HCT116 (cell line): ENCODE measurements around the gene CIT. TPM values are rescaled to one million over a fixed set of nuclear protein-coding genes. Genes with fewer than 3 reads are reported as not detected.

Source experiments
- ATAC-seq: fragments of 200-7000 bp; cut with Tn5 transposase; 2 replicates; pipeline ENCODE4 v1.9.1; 2020; ENCODE audit warnings: mild to moderate bottlenecking, moderate library complexity
- BruUV-seq: library from RNA; stranded (reverse); fragments of 400-500 nt; replicated peaks from 2 replicates; lab custom pipeline; 2021; lab: Mats Ljungman, UMichigan
- CTCF ChIA-PET: fragments of 300-600 bp; sonication (Branson Sonifier 250); formaldehyde crosslinking; loops from one replicate; lab custom pipeline; 2021; ENCODE audit warnings: antibody characterized with exemption; lab: Charles Lee
- POLR2A ChIA-PET: fragments of 300-600, 350-600 bp; sonication (Branson Sonifier 250); formaldehyde crosslinking; loops from one replicate; lab custom pipeline; 2021; ENCODE audit warnings: antibody characterized with exemption; lab: Charles Lee
- RAD21 ChIA-PET, 2 experiments: fragments of 300-600 bp; sonication (Branson Sonifier 250); formaldehyde crosslinking; loops; one replicate each; lab custom pipeline; 2023; ENCODE audit warnings: low total read pairs in 2 of 2; ENCODE audit not compliant: uncharacterized antibody in 2 of 2, unreplicated experiment in 2 of 2, low non-redundant PET in 1 of 2; lab: Charles Lee
- DNase-seq: peaks from one replicate; pipeline ENCODE4 v3.0.0-alpha.2; 2010; ENCODE audit warnings: low read depth, low spot score
- H2AFZ ChIP-seq: fragments of 200-600 bp; shearing (Covaris generic), sonication (generic); 2 replicates; pipeline ENCODE4 v1.6.1; 2017; ENCODE audit warnings: low read depth, mixed run types, mixed read lengths, antibody characterized with exemption, low read length; ENCODE audit not compliant: poor library complexity, severe bottlenecking
- H3K27ac ChIP-seq: 2 replicates; pipeline ENCODE4 v1.5.1; 2012; ENCODE audit warnings: low read depth, low read length
- H3K27me3 ChIP-seq: fragments of 200-600 bp; sonication (generic); 2 replicates; pipeline ENCODE4 v1.6.1; 2016; ENCODE audit warnings: mixed run types, low read length, mixed read lengths; ENCODE audit not compliant: insufficient read depth
- H3K36me3 ChIP-seq, 2 experiments: fragments of 200-500 bp in 1 of 2; fragments of 200-600 bp in 1 of 2; sonication (Bioruptor generic) in 1 of 2; sonication (generic) in 1 of 2; 2 replicates each; pipeline versions ENCODE4 v1.5.1 to v1.6.1; 2014 to 2016; ENCODE audit warnings: low read length in 2 of 2, inconsistent platforms in 1 of 2, mixed read lengths in 1 of 2, mixed run types in 1 of 2; ENCODE audit not compliant: insufficient read depth in 2 of 2, control insufficient read depth in 1 of 2
- H3K4me1 ChIP-seq, 2 experiments: fragments of 200-600 bp in 1 of 2; sonication (generic) in 1 of 2; 2 replicates each; pipeline versions ENCODE4 v1.5.1 to v1.6.1; 2012 to 2017; ENCODE audit warnings: low read length in 2 of 2, inconsistent platforms in 1 of 2, mild to moderate bottlenecking in 1 of 2, mixed read lengths in 1 of 2, mixed run types in 1 of 2, moderate library complexity in 1 of 2; ENCODE audit not compliant: insufficient read depth in 2 of 2, control insufficient read depth in 1 of 2
- H3K4me2 ChIP-seq: fragments of 200-600 bp; sonication (generic); 2 replicates; pipeline ENCODE4 v1.6.1; 2017; ENCODE audit warnings: mixed run types, low read length, mixed read lengths
- H3K4me3 ChIP-seq, 2 experiments: fragments of 200-600 bp in 1 of 2; sonication (generic) in 1 of 2; replicated peaks in 1 of 2; 2 replicates each; pipeline ENCODE4 v1.5.1; 2011 to 2016; ENCODE audit warnings: low read length in 2 of 2, control low read depth in 1 of 2, low read depth in 1 of 2, mild to moderate bottlenecking in 1 of 2, mixed read lengths in 1 of 2, mixed run types in 1 of 2
- H3K79me2 ChIP-seq: fragments of 200-600 bp; sonication (generic); 2 replicates; pipeline ENCODE4 v1.6.1; 2017; ENCODE audit warnings: mild to moderate bottlenecking, mixed run types, low read length, moderate library complexity, mixed read lengths; ENCODE audit not compliant: insufficient read depth
- H3K9ac ChIP-seq: fragments of 200-600 bp; sonication (generic); 2 replicates; pipeline ENCODE4 v1.6.1; 2016; ENCODE audit warnings: low read length, mixed read lengths
- H3K9me2 ChIP-seq: fragments of 200-600 bp; sonication (generic), shearing (Covaris generic); 2 replicates; pipeline ENCODE4 v1.6.1; 2017; ENCODE audit warnings: mixed run types, mild to moderate bottlenecking, moderate library complexity; ENCODE audit not compliant: insufficient read depth
- H3K9me3 ChIP-seq, 2 experiments: fragments of 200-500 bp in 1 of 2; fragments of 200-600 bp in 1 of 2; sonication (Bioruptor generic) in 1 of 2; sonication (generic) in 1 of 2; 2 replicates each; pipeline ENCODE4 v1.6.1; 2014 to 2017; ENCODE audit warnings: low read length in 2 of 2, mixed read lengths in 2 of 2, inconsistent platforms in 1 of 2, low read depth in 1 of 2, mild to moderate bottlenecking in 1 of 2, mixed run types in 1 of 2, moderate library complexity in 1 of 2; ENCODE audit not compliant: control insufficient read depth in 1 of 2, insufficient read depth in 1 of 2
- H4K20me1 ChIP-seq: fragments of 200-600 bp; sonication (generic), shearing (Covaris generic); 2 replicates; pipeline ENCODE4 v1.6.1; 2017; ENCODE audit warnings: mixed run types, mild to moderate bottlenecking, moderate library complexity; ENCODE audit not compliant: insufficient read depth
- CEBPB ChIP-seq: IDR thresholded peaks from 2 replicates; pipeline ENCODE4 v1.6.1; 2012; ENCODE audit warnings: low read depth
- EGR1 ChIP-seq: IDR thresholded peaks from 2 replicates; pipeline ENCODE4 v1.6.1; 2012; ENCODE audit warnings: low read depth
- ELF1 ChIP-seq: IDR thresholded peaks from 2 replicates; pipeline ENCODE4 v1.6.1; 2012; ENCODE audit warnings: low read depth, borderline replicate concordance
- EZH2 ChIP-seq: fragments of 200-600 bp; sonication (generic); IDR thresholded peaks from 2 replicates; pipeline ENCODE4 v1.6.1; 2017; ENCODE audit warnings: antibody characterized with exemption, mixed run types
- EZH2phosphoT487 ChIP-seq: fragments of 200-600 bp; IDR thresholded peaks from 2 replicates; pipeline ENCODE4 v1.6.1; 2018; ENCODE audit warnings: antibody characterized with exemption, borderline replicate concordance
- POLR2A ChIP-seq: IDR thresholded peaks from 2 replicates; pipeline ENCODE4 v1.7.0; 2011; ENCODE audit warnings: borderline replicate concordance; ENCODE audit not compliant: insufficient read depth, insufficient read length; ENCODE audit errors: extremely low read depth
- POLR2AphosphoS5 ChIP-seq: IDR thresholded peaks from 2 replicates; pipeline ENCODE4 v1.6.1; 2011; ENCODE audit warnings: mild to moderate bottlenecking, low read depth, low read length, moderate library complexity
- TCF7L2 ChIP-seq: IDR thresholded peaks from 2 replicates; pipeline ENCODE4 v1.7.0; 2011; ENCODE audit warnings: borderline replicate concordance, inconsistent platforms; ENCODE audit not compliant: insufficient read depth, insufficient read length; ENCODE audit errors: extremely low read depth
- ZNF274 ChIP-seq: fragments of 200-500 bp; sonication (Bioruptor generic); IDR thresholded peaks from 2 replicates; pipeline ENCODE4 v1.6.1; 2014; ENCODE audit warnings: mild to moderate bottlenecking, low read depth, low read length, inconsistent platforms
- intact Hi-C: fragments of 100-400 bp; cut with micrococcal nuclease; formaldehyde crosslinking; loops from 2 replicates; pipeline ENCODE4 v1.10.0; 2022
- total RNA-seq: library from RNA; stranded (reverse); gene quantifications from one replicate; pipeline ENCODE4 v1.2.1, GENCODE V29; 2021; ENCODE audit not compliant: unreplicated experiment
- TF ChIP-seq, protein P1 (sequence below): IDR thresholded peaks from 2 replicates; pipeline ENCODE4 v1.6.1; 2012; ENCODE audit warnings: low read depth

The CIT gene
- total RNA-seq, 1 experiment from 2014 or later, result 54.2 TPM

- H3K9me2 ChIP-seq, result no peaks in the 10 kb centered on the region
- no peak for ATAC-seq
- no TSS peak for BruUV-seq
- peaks cover 15% of the 10 kb centered on the region in 2 experiments for H3K36me3 ChIP-seq
- TF ChIP-seq EGR1 (no peak), CEBPB (no peak), EZH2phosphoT487 (no peak), TCF7L2 (no peak), POLR2AphosphoS5 (no peak), ELF1 (no peak), POLR2A (no peak), EZH2 (no peak), ZNF274 (no peak)
- TF ChIP-seq, protein P1, sequence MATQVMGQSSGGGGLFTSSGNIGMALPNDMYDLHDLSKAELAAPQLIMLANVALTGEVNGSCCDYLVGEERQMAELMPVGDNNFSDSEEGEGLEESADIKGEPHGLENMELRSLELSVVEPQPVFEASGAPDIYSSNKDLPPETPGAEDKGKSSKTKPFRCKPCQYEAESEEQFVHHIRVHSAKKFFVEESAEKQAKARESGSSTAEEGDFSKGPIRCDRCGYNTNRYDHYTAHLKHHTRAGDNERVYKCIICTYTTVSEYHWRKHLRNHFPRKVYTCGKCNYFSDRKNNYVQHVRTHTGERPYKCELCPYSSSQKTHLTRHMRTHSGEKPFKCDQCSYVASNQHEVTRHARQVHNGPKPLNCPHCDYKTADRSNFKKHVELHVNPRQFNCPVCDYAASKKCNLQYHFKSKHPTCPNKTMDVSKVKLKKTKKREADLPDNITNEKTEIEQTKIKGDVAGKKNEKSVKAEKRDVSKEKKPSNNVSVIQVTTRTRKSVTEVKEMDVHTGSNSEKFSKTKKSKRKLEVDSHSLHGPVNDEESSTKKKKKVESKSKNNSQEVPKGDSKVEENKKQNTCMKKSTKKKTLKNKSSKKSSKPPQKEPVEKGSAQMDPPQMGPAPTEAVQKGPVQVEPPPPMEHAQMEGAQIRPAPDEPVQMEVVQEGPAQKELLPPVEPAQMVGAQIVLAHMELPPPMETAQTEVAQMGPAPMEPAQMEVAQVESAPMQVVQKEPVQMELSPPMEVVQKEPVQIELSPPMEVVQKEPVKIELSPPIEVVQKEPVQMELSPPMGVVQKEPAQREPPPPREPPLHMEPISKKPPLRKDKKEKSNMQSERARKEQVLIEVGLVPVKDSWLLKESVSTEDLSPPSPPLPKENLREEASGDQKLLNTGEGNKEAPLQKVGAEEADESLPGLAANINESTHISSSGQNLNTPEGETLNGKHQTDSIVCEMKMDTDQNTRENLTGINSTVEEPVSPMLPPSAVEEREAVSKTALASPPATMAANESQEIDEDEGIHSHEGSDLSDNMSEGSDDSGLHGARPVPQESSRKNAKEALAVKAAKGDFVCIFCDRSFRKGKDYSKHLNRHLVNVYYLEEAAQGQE, result no peak
- H3K27ac ChIP-seq, result no peak overlapping the region
- H3K9me3 ChIP-seq, result no peaks in the 10 kb centered on the region
- no peaks in the 10 kb centered on the region; the same call in 1 of the 2 replicates for H4K20me1 ChIP-seq
- RAD21 ChIA-PET, result no interaction called here
- no peak for DNase-seq
- no peaks in the 10 kb centered on the region for H3K4me1 ChIP-seq
- no peak overlapping the region for H3K9ac ChIP-seq
- CTCF ChIA-PET, result no interaction called here
- POLR2A ChIA-PET, result no interaction called here
- intact Hi-C loops, result no loop called here
- H3K4me3 ChIP-seq, result no peak overlapping the region
- no peak overlapping the region for H3K4me2 ChIP-seq
- no peaks in the 10 kb centered on the region for H3K27me3 ChIP-seq
- no peak overlapping the region for H2AFZ ChIP-seq
- no peaks in the 10 kb centered on the region for H3K79me2 ChIP-seq
Measured at GRCh38 chr12:119829439-119829838, 47.7 kb downstream of the CIT start.
